PFSK-1 (cell line): ENCODE measurements around the gene OPN5.

Experiments used
- FOXP2 ChIP-seq: optimal IDR thresholded peaks from 2 replicates; pipeline ENCODE3; 2011; ENCODE audit warnings: borderline replicate concordance, control low read depth, inconsistent platforms; ENCODE audit not compliant: insufficient read depth; ENCODE audit errors: extremely low read length, extremely low read depth
- POLR2AphosphoS5 ChIP-seq: IDR thresholded peaks from 2 replicates; pipeline ENCODE4 v1.6.1; 2012; ENCODE audit warnings: low read depth, mild to moderate bottlenecking, control low read depth, low read length, moderate library complexity
- SIN3A ChIP-seq: IDR thresholded peaks from 2 replicates; pipeline ENCODE4 v1.6.1; 2012; ENCODE audit warnings: mild to moderate bottlenecking, low read length, moderate library complexity, borderline replicate concordance; ENCODE audit not compliant: insufficient read depth
- TAF1 ChIP-seq: IDR thresholded peaks from 2 replicates; pipeline ENCODE4 v1.6.1; 2012; ENCODE audit warnings: low read length, control low read depth, borderline replicate concordance; ENCODE audit not compliant: insufficient read depth
- TF ChIP-seq, protein P1 (sequence below), 2 experiments: IDR thresholded peaks; 2 replicates each; pipeline versions ENCODE4 v1.6.1 to v1.8.0; 2011 to 2012; ENCODE audit warnings: low read depth in 2 of 2, low read length in 2 of 2, control low read depth in 1 of 2, inconsistent platforms in 1 of 2, mild to moderate bottlenecking in 1 of 2, moderate library complexity in 1 of 2; ENCODE audit not compliant: insufficient read depth in 1 of 2

OPN5 gene

GRCh38 chr6:47737406-47737805, 44.4 kb upstream of the OPN5 start:
- TF ChIP-seq SIN3A = no peak
- no peak for TF ChIP-seq FOXP2
- TF ChIP-seq POLR2AphosphoS5 = no peak
- TF ChIP-seq, protein P1, sequence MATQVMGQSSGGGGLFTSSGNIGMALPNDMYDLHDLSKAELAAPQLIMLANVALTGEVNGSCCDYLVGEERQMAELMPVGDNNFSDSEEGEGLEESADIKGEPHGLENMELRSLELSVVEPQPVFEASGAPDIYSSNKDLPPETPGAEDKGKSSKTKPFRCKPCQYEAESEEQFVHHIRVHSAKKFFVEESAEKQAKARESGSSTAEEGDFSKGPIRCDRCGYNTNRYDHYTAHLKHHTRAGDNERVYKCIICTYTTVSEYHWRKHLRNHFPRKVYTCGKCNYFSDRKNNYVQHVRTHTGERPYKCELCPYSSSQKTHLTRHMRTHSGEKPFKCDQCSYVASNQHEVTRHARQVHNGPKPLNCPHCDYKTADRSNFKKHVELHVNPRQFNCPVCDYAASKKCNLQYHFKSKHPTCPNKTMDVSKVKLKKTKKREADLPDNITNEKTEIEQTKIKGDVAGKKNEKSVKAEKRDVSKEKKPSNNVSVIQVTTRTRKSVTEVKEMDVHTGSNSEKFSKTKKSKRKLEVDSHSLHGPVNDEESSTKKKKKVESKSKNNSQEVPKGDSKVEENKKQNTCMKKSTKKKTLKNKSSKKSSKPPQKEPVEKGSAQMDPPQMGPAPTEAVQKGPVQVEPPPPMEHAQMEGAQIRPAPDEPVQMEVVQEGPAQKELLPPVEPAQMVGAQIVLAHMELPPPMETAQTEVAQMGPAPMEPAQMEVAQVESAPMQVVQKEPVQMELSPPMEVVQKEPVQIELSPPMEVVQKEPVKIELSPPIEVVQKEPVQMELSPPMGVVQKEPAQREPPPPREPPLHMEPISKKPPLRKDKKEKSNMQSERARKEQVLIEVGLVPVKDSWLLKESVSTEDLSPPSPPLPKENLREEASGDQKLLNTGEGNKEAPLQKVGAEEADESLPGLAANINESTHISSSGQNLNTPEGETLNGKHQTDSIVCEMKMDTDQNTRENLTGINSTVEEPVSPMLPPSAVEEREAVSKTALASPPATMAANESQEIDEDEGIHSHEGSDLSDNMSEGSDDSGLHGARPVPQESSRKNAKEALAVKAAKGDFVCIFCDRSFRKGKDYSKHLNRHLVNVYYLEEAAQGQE (IDR thresholded peaks at IDR 0.05; ENCODE audit: insufficient read depth in 1 of 2, low read depth in 2 of 2, low read length in 2 of 2) = no peak
- no peak for TF ChIP-seq TAF1

DNA sequence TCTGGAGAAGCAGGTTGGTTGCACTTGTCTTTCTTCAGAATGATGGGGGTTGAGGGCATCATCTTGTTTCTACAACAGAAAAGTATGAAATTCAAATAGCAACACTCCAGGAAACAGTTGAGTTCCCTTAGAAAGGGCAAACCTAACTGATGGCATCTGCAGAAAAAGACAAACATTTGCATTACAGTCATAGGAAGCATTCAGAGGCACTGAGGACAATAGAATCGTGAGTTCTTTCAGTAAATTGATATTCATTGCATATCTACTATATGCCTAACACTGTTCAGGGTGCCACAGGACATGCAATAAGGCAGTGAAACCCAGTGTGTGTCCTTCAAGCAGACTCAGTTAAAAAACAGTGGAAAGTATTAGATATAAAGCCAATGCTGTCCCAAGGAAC, 41.1 kb upstream of the OPN5 start:
- TF ChIP-seq, protein P1 (IDR thresholded peaks at IDR 0.05; ENCODE audit: insufficient read depth in 1 of 2, low read depth in 2 of 2, low read length in 2 of 2) = no peak
- TF ChIP-seq POLR2AphosphoS5 (no peak), SIN3A (no peak), TAF1 (no peak), FOXP2 (no peak)

DNA sequence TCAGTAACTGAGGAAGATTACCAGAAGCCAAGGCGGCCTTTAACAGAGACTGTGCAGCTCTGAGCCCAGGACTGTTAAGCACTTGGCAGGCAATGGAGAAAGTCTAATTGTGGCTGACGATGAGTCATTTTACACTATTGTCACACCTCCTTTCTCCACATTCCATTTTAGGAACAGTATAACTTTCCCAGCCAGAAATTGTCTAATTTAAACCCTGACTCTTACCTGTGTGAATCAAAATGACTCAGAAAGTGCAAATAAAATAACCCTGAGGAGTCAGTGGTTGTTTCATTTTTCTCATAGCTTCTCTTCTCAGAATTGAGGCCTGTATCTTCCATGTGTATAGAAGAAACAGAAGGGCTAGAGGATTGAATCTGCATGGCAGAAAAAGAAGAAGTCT, 40.0 kb upstream of the OPN5 start:
- TF ChIP-seq POLR2AphosphoS5 = no peak
- TF ChIP-seq FOXP2 = no peak
- TF ChIP-seq TAF1 = no peak
- TF ChIP-seq SIN3A = no peak
- TF ChIP-seq, protein P1 (IDR thresholded peaks at IDR 0.05; ENCODE audit: insufficient read depth in 1 of 2, low read depth in 2 of 2, low read length in 2 of 2) = no peak

DNA sequence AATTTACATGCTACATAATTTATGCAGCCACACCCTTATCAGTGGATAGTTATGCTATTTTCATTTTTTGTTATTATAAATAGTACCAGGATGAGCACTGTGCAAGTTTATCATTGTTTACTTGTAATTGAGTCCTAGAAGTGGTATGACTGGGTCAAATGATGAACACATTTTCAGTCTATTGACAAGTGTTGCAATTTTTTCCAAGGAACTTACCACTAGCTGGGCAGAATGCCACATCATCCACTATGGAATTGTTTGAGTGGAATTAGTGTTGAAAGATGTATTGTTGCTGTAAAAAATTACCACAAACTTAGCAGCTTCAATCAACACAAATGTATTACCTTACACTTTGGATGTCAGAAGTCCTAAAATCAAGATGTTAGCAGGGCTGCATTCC, 38.1 kb upstream of the OPN5 start:
- TF ChIP-seq, protein P1 (IDR thresholded peaks at IDR 0.05; ENCODE audit: insufficient read depth in 1 of 2, low read depth in 2 of 2, low read length in 2 of 2) = no peak
- TF ChIP-seq TAF1 (no peak), SIN3A (no peak), POLR2AphosphoS5 (no peak), FOXP2 (no peak)

- TF ChIP-seq, protein P1 (IDR thresholded peaks at IDR 0.05; ENCODE audit: insufficient read depth in 1 of 2, low read depth in 2 of 2, low read length in 2 of 2) = no peak
- TF ChIP-seq FOXP2 = no peak
- TF ChIP-seq POLR2AphosphoS5 = no peak
- no peak for TF ChIP-seq TAF1
- TF ChIP-seq SIN3A = no peak
Observed at GRCh38 chr6:47749757-47750156, 32.1 kb upstream of the OPN5 start.
